Natural killer cell (primary cell): ENCODE results near the gene UTP14A. TPM values are rescaled to one million over a fixed set of nuclear protein-coding genes. Genes with fewer than 3 reads are reported as not detected.

Source experiments
- ATAC-seq, 3 donors: fragments of 150-1000 bp in 2 of 3; fragments of 200-7000 bp in 1 of 3; cut with Tn5 transposase; 1 replicate in 1 of 3; 2 replicates in 2 of 3; pipeline ENCODE4 v1.10.0; 2021; ENCODE audit warnings: mild to moderate bottlenecking in 2 of 3, moderate library complexity in 2 of 3
- DNase-seq, 2 donors: peaks; one replicate each; pipeline versions ENCODE4 v3.0.0 to v3.0.0-alpha.2; 2013 to 2021; ENCODE audit warnings: mixed read lengths in 1 of 2
- H3K27ac ChIP-seq: one replicate; pipeline ENCODE4 v1.5.1; 2013; ENCODE audit warnings: mild to moderate bottlenecking, low read length
- H3K27me3 ChIP-seq: one replicate; pipeline ENCODE4 v1.6.1; 2013; ENCODE audit warnings: low read length; ENCODE audit not compliant: control insufficient read depth, insufficient read depth
- H3K36me3 ChIP-seq: one replicate; pipeline ENCODE4 v1.6.1; 2013; ENCODE audit warnings: low read length; ENCODE audit not compliant: control insufficient read depth, insufficient read depth
- H3K4me1 ChIP-seq: one replicate; pipeline ENCODE4 v1.6.1; 2013; ENCODE audit warnings: low read length; ENCODE audit not compliant: control insufficient read depth, insufficient read depth
- H3K4me3 ChIP-seq: one replicate; pipeline ENCODE4 v1.5.1; 2013; ENCODE audit warnings: low read length
- H3K9me3 ChIP-seq: one replicate; pipeline ENCODE4 v1.6.1; 2013; ENCODE audit warnings: low read length; ENCODE audit not compliant: control insufficient read depth, insufficient read depth
- H3K27ac Mint-ChIP-seq, 2 donors: one replicate each; pipeline ENCODE4 v1.8.0; 2022; ENCODE audit warnings: mild to moderate bottlenecking in 2 of 2, mixed read lengths in 2 of 2, moderate library complexity in 1 of 2
- H3K27me3 Mint-ChIP-seq, 2 donors: one replicate each; pipeline ENCODE4 v1.8.0; 2022; ENCODE audit warnings: low read depth in 2 of 2, mixed read lengths in 2 of 2
- H3K36me3 Mint-ChIP-seq: one replicate; pipeline ENCODE4 v1.8.0; 2022; ENCODE audit warnings: mixed read lengths
- H3K4me1 Mint-ChIP-seq, 2 donors: one replicate each; pipeline ENCODE4 v1.8.0; 2022; ENCODE audit warnings: mixed read lengths in 2 of 2
- H3K4me3 Mint-ChIP-seq: one replicate; pipeline ENCODE4 v1.8.0; 2022; ENCODE audit warnings: mild to moderate bottlenecking, moderate library complexity, mixed read lengths
- H3K9me3 Mint-ChIP-seq, 2 donors: one replicate each; pipeline ENCODE4 v1.8.0; 2022; ENCODE audit warnings: mixed read lengths in 2 of 2
- CTCF ChIP-seq: fragments of 200-600 bp; IDR thresholded peaks from one replicate; pipeline ENCODE4 v1.8.0; 2022; ENCODE audit warnings: antibody characterized with exemption
- WGBS: methylation state at CpG from one replicate; pipeline ENCODE4 v1.1.7; 2013; ENCODE audit warnings: missing lambda C conversion rate; ENCODE audit not compliant: insufficient coverage; 5-methylcytosine and 5-hydroxymethylcytosine counted together
- intact Hi-C: fragments of 100-400 bp; cut with micrococcal nuclease; formaldehyde crosslinking; loops from one replicate; pipeline ENCODE4 v1.14.2; 2022
- total RNA-seq, 4 donors: library from RNA; stranded (reverse); fragments of 120-200 nt in 1 of 4; gene quantifications; one replicate each; pipeline versions ENCODE4 v1.2.3 to v1.2.4, GENCODE V29; 2013 to 2022

The UTP14A gene
- total RNA-seq, 3 donors from 2014 or later (not counting 1 experiment from before 2014, with no cell fraction given), result 9.5 to 11.6 (median 11.0) TPM

GRCh38 chrX:129939986-129940385 is 34.0 kb downstream of the UTP14A start:
- Mint-ChIP-seq H3K27me3 (peaks cover 9 to 15% of the 10 kb centered on the region in 2 donors), H3K4me3 (no peak overlapping the region), H3K9me3 (no peaks in the 10 kb centered on the region), H3K4me1 (no peaks in the 10 kb centered on the region), H3K27ac (no peak overlapping the region), H3K36me3 (no peaks in the 10 kb centered on the region)
- Histone ChIP-seq H3K27me3 (no peaks in the 10 kb centered on the region), H3K36me3 (no peaks in the 10 kb centered on the region), H3K4me1 (no peaks in the 10 kb centered on the region), H3K4me3 (no peak overlapping the region), H3K27ac (no peak overlapping the region), H3K9me3 (no peaks in the 10 kb centered on the region)
- TF ChIP-seq CTCF, result no peak
- 74% methylated on average over 8 of the region's 8 CpGs for WGBS
- no peak for ATAC-seq
- DNase-seq, result no peak
- intact Hi-C loops, result loop anchor here (10.0 kb wide), 1 partner anchor 335 kb away; no protein-coding TSS in a partner anchor

- Histone ChIP-seq H3K27ac (no peak overlapping the region), H3K27me3 (no peaks in the 10 kb centered on the region), H3K4me1 (no peaks in the 10 kb centered on the region), H3K4me3 (no peak overlapping the region), H3K9me3 (no peaks in the 10 kb centered on the region), H3K36me3 (no peaks in the 10 kb centered on the region)
- intact Hi-C loops, result no loop called here
- Mint-ChIP-seq H3K27ac (no peak overlapping the region), H3K36me3 (no peaks in the 10 kb centered on the region), H3K4me1 (no peaks in the 10 kb centered on the region), H3K9me3 (no peaks in the 10 kb centered on the region), H3K4me3 (no peak overlapping the region), H3K27me3 (peaks cover 9 to 15% of the 10 kb centered on the region in 2 donors)
- ATAC-seq (no peak), DNase-seq (no peak)
- 100% methylated on average over 1 of the region's 2 CpGs for WGBS
- no peak for TF ChIP-seq CTCF
These were observed 34.8 kb downstream of the UTP14A start for GRCh38 chrX:129940721-129941120.

GRCh38 chrX:129945131-129945530 is 39.2 kb downstream of the UTP14A start:
- Histone ChIP-seq H3K27me3 (no peaks in the 10 kb centered on the region), H3K4me1 (no peaks in the 10 kb centered on the region), H3K36me3 (no peaks in the 10 kb centered on the region), H3K9me3 (no peaks in the 10 kb centered on the region), H3K27ac (no peak overlapping the region), H3K4me3 (no peak overlapping the region)
- Mint-ChIP-seq H3K27ac (no peak overlapping the region), H3K36me3 (no peaks in the 10 kb centered on the region), H3K9me3 (no peaks in the 10 kb centered on the region), H3K4me3 (no peak overlapping the region), H3K4me1 (no peaks in the 10 kb centered on the region), H3K27me3 (peaks cover 2 to 13% of the 10 kb centered on the region in 2 donors)
- no CpG with 5 or more reads among the region's 1 CpG for WGBS
- no peak for ATAC-seq
- DNase-seq, result no peak
- intact Hi-C loops, result no loop called here
- no peak for TF ChIP-seq CTCF

GRCh38 chrX:129953334-129953648 is 47.3 kb downstream of the UTP14A start:
- Histone ChIP-seq H3K9me3 (no peaks in the 10 kb centered on the region), H3K36me3 (no peaks in the 10 kb centered on the region), H3K27ac (no peak overlapping the region), H3K27me3 (no peaks in the 10 kb centered on the region), H3K4me3 (peak overlapping the region; percentile 52), H3K4me1 (peaks cover 24% of the 10 kb centered on the region)
- DNase-seq, result no peak
- Mint-ChIP-seq H3K4me3 (peak overlapping the region; percentile 59), H3K27me3 (peaks cover 0 to 3% of the 10 kb centered on the region in 2 donors), H3K4me1 (peaks cover 10 to 12% of the 10 kb centered on the region in 2 donors), H3K27ac (peak overlapping the region in 1 of 2 donors; percentile 95), H3K36me3 (no peaks in the 10 kb centered on the region), H3K9me3 (peaks cover 2 to 3% of the 10 kb centered on the region in 2 donors)
- TF ChIP-seq CTCF, result no peak
- WGBS, result 5% methylated on average over 15 of the region's 18 CpGs
- ATAC-seq, result no peak
- intact Hi-C loops, result no loop called here
